ENCODE data around the gene FOXD2. TPM values are rescaled to one million over a fixed set of nuclear protein-coding genes. Genes with fewer than 3 reads are reported as not detected.

The FOXD2 gene
- total RNA-seq, 1 experiment from 2014 or later, result 0.07 TPM

DNA sequence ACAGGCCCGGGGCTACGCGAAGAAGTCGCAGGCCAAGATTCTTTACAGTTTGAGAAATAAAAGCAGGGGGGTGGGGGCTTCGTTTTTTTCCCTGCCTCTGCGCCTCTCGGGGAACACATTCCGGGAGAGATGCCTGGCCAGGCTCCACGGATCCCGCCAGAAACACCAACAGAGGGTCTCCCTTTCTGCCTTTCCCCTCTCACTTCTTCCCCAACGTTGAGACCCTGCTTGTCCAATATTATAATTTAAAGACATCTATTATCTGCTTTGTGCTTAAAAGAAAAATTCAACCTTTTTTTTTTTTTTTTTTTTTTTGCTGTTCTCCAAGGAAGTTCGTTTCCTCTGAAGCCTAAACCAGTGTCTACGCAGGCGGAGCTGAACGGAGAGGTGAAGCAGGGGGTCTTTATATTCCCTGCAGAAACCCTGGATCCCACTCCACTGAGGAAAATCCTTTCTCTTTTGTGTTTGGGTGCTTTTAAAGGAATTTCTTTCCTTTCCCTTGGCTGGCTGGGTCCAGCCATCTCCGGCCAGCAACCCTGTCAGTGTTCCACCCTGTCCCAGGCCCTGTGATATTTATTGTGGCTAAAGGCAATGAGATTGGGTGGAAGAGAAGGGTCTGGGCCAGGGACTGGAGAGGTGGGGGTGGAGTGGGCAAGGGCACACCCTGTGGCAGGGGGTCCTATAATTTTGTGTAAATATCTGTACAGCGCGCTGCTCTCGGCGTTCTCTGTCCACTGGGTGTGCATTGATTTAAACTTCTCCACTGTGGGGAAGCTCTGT lies 2.2 kb downstream of the FOXD2 start (continued):
- TF ChIP-seq, protein P1, sequence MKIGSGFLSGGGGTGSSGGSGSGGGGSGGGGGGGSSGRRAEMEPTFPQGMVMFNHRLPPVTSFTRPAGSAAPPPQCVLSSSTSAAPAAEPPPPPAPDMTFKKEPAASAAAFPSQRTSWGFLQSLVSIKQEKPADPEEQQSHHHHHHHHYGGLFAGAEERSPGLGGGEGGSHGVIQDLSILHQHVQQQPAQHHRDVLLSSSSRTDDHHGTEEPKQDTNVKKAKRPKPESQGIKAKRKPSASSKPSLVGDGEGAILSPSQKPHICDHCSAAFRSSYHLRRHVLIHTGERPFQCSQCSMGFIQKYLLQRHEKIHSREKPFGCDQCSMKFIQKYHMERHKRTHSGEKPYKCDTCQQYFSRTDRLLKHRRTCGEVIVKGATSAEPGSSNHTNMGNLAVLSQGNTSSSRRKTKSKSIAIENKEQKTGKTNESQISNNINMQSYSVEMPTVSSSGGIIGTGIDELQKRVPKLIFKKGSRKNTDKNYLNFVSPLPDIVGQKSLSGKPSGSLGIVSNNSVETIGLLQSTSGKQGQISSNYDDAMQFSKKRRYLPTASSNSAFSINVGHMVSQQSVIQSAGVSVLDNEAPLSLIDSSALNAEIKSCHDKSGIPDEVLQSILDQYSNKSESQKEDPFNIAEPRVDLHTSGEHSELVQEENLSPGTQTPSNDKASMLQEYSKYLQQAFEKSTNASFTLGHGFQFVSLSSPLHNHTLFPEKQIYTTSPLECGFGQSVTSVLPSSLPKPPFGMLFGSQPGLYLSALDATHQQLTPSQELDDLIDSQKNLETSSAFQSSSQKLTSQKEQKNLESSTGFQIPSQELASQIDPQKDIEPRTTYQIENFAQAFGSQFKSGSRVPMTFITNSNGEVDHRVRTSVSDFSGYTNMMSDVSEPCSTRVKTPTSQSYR (CRISPR knock-in tag; IDR thresholded peaks at IDR 0.05), result no peak
- TF ChIP-seq, protein P2, sequence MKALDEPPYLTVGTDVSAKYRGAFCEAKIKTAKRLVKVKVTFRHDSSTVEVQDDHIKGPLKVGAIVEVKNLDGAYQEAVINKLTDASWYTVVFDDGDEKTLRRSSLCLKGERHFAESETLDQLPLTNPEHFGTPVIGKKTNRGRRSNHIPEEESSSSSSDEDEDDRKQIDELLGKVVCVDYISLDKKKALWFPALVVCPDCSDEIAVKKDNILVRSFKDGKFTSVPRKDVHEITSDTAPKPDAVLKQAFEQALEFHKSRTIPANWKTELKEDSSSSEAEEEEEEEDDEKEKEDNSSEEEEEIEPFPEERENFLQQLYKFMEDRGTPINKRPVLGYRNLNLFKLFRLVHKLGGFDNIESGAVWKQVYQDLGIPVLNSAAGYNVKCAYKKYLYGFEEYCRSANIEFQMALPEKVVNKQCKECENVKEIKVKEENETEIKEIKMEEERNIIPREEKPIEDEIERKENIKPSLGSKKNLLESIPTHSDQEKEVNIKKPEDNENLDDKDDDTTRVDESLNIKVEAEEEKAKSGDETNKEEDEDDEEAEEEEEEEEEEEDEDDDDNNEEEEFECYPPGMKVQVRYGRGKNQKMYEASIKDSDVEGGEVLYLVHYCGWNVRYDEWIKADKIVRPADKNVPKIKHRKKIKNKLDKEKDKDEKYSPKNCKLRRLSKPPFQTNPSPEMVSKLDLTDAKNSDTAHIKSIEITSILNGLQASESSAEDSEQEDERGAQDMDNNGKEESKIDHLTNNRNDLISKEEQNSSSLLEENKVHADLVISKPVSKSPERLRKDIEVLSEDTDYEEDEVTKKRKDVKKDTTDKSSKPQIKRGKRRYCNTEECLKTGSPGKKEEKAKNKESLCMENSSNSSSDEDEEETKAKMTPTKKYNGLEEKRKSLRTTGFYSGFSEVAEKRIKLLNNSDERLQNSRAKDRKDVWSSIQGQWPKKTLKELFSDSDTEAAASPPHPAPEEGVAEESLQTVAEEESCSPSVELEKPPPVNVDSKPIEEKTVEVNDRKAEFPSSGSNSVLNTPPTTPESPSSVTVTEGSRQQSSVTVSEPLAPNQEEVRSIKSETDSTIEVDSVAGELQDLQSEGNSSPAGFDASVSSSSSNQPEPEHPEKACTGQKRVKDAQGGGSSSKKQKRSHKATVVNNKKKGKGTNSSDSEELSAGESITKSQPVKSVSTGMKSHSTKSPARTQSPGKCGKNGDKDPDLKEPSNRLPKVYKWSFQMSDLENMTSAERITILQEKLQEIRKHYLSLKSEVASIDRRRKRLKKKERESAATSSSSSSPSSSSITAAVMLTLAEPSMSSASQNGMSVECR (CRISPR knock-in tag; IDR thresholded peaks at IDR 0.05; ENCODE audit: borderline replicate concordance), result no peak
- TF ChIP-seq KAT7 (CRISPR knock-in tag; IDR thresholded peaks at IDR 0.05; ENCODE audit: borderline replicate concordance) (no peak), ATF1 (CRISPR knock-in tag; IDR thresholded peaks at IDR 0.05) (no peak), SMAD3 (CRISPR knock-in tag; IDR thresholded peaks at IDR 0.05; ENCODE audit: borderline replicate concordance) (no peak)
- TF ChIP-seq, protein P3, sequence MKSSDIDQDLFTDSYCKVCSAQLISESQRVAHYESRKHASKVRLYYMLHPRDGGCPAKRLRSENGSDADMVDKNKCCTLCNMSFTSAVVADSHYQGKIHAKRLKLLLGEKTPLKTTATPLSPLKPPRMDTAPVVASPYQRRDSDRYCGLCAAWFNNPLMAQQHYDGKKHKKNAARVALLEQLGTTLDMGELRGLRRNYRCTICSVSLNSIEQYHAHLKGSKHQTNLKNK (CRISPR knock-in tag; IDR thresholded peaks at IDR 0.05), result no peak

DNA sequence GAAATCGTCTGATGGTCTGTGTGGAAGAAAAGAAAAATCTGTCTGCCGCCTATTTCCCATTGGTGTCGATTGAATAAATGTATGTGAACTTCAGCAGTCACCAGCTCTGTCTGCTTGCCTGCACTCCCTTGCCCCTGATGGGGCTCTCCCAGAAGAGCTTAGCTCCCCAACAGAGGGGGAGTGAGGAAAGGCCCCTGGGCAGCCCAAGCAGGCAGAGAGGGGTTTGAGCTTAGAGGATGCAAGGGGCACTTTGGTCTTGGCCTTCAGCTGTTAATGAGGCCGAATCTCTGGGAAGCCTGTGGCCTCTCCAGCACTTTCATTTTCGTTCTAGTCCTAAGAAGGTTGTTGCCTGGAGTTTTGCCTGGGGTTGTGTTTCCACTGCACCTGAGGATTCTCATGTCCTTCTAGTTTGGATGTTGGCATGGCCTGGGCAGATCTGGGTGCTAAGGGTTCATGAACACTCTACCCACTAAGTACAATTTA lies 2.8 kb downstream of the FOXD2 start:
- Mint-ChIP-seq H3K27me3 (ENCODE audit: low read depth) (peaks cover 19% of the 10 kb centered on the region), H3K4me1 (peaks cover 36% of the 10 kb centered on the region), H3K4me3 (no peak overlapping the region), H3K36me3 (no peaks in the 10 kb centered on the region), H3K9me3 (no peaks in the 10 kb centered on the region), H3K27ac (no peak overlapping the region)
- no peak for ATAC-seq
- no peak for DNase-seq (ENCODE audit: low spot score)
- TF ChIP-seq, protein P4, sequence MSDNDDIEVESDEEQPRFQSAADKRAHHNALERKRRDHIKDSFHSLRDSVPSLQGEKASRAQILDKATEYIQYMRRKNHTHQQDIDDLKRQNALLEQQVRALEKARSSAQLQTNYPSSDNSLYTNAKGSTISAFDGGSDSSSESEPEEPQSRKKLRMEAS (CRISPR knock-in tag; IDR thresholded peaks at IDR 0.05), result no peak
- TF ChIP-seq FOXJ3 (CRISPR knock-in tag; IDR thresholded peaks at IDR 0.05; ENCODE audit: borderline replicate concordance), result no peak
- TF ChIP-seq NFE2L1 (CRISPR knock-in tag; IDR thresholded peaks at IDR 0.05), result no peak
- TF ChIP-seq CREB1 (CRISPR knock-in tag; IDR thresholded peaks at IDR 0.05), result no peak
- no peak for TF ChIP-seq ZNF121 (CRISPR knock-in tag; IDR thresholded peaks at IDR 0.05)
- TF ChIP-seq SP1 (CRISPR knock-in tag; conservative IDR thresholded peaks at IDR 0.05), result no peak
- TF ChIP-seq, protein P5, sequence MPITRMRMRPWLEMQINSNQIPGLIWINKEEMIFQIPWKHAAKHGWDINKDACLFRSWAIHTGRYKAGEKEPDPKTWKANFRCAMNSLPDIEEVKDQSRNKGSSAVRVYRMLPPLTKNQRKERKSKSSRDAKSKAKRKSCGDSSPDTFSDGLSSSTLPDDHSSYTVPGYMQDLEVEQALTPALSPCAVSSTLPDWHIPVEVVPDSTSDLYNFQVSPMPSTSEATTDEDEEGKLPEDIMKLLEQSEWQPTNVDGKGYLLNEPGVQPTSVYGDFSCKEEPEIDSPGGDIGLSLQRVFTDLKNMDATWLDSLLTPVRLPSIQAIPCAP (CRISPR knock-in tag; IDR thresholded peaks at IDR 0.05), result no peak
- TF ChIP-seq JAZF1 (CRISPR knock-in tag; IDR thresholded peaks at IDR 0.05), result no peak
- no peak for TF ChIP-seq RELA (CRISPR knock-in tag; IDR thresholded peaks at IDR 0.05; ENCODE audit: borderline replicate concordance)
- TF ChIP-seq, protein P6, sequence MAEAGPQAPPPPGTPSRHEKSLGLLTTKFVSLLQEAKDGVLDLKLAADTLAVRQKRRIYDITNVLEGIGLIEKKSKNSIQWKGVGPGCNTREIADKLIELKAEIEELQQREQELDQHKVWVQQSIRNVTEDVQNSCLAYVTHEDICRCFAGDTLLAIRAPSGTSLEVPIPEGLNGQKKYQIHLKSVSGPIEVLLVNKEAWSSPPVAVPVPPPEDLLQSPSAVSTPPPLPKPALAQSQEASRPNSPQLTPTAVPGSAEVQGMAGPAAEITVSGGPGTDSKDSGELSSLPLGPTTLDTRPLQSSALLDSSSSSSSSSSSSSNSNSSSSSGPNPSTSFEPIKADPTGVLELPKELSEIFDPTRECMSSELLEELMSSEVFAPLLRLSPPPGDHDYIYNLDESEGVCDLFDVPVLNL (CRISPR knock-in tag; IDR thresholded peaks at IDR 0.05; ENCODE audit: borderline replicate concordance, low read depth), result no peak
- TF ChIP-seq, protein P7, sequence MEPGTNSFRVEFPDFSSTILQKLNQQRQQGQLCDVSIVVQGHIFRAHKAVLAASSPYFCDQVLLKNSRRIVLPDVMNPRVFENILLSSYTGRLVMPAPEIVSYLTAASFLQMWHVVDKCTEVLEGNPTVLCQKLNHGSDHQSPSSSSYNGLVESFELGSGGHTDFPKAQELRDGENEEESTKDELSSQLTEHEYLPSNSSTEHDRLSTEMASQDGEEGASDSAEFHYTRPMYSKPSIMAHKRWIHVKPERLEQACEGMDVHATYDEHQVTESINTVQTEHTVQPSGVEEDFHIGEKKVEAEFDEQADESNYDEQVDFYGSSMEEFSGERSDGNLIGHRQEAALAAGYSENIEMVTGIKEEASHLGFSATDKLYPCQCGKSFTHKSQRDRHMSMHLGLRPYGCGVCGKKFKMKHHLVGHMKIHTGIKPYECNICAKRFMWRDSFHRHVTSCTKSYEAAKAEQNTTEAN (CRISPR knock-in tag; IDR thresholded peaks at IDR 0.05), result no peak
- TF ChIP-seq SMAD4 (CRISPR knock-in tag; IDR thresholded peaks at IDR 0.05), result no peak
- no peak for TF ChIP-seq MXD4 (CRISPR knock-in tag; IDR thresholded peaks at IDR 0.05; ENCODE audit: borderline replicate concordance)
- TF ChIP-seq, protein P8, sequence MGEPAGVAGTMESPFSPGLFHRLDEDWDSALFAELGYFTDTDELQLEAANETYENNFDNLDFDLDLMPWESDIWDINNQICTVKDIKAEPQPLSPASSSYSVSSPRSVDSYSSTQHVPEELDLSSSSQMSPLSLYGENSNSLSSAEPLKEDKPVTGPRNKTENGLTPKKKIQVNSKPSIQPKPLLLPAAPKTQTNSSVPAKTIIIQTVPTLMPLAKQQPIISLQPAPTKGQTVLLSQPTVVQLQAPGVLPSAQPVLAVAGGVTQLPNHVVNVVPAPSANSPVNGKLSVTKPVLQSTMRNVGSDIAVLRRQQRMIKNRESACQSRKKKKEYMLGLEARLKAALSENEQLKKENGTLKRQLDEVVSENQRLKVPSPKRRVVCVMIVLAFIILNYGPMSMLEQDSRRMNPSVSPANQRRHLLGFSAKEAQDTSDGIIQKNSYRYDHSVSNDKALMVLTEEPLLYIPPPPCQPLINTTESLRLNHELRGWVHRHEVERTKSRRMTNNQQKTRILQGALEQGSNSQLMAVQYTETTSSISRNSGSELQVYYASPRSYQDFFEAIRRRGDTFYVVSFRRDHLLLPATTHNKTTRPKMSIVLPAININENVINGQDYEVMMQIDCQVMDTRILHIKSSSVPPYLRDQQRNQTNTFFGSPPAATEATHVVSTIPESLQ (CRISPR knock-in tag; IDR thresholded peaks at IDR 0.05), result no peak
- no peak for TF ChIP-seq HMGA2 (CRISPR knock-in tag; IDR thresholded peaks at IDR 0.05)
- TF ChIP-seq, protein P9, sequence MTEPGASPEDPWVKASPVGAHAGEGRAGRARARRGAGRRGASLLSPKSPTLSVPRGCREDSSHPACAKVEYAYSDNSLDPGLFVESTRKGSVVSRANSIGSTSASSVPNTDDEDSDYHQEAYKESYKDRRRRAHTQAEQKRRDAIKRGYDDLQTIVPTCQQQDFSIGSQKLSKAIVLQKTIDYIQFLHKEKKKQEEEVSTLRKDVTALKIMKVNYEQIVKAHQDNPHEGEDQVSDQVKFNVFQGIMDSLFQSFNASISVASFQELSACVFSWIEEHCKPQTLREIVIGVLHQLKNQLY (CRISPR knock-in tag; IDR thresholded peaks at IDR 0.05), result no peak
- ChIA-PET CTCF (interaction anchor here (0.6 to 3.4 kb wide), 8 partner anchors 9 to 286 kb away, joined by 3 to 20 read pairs (median 4); no protein-coding TSS in a partner anchor), POLR2A (no interaction called here)

Measured in WTC11 (cell line).